ENCODE measurements around the gene SNU13. TPM values are rescaled to one million over a fixed set of nuclear protein-coding genes. Genes with fewer than 3 reads are reported as not detected.

The SNU13 gene
- total RNA-seq, 1 experiment from 2014 or later, result 203 TPM

GRCh38 chr22:41713004-41713403 is 24.3 kb upstream of the SNU13 start:
- H3K27me3 ChIP-seq (ENCODE audit: insufficient read depth, low read length), result no peaks in the 10 kb centered on the region
- H3K23ac ChIP-seq (ENCODE audit: insufficient read length, low read depth, low read length), result no peak overlapping the region
- no peaks in the 10 kb centered on the region for H3K4me1 ChIP-seq (ENCODE audit: insufficient read depth, low read length)
- H3K4ac ChIP-seq (ENCODE audit: low read depth, low read length), result no peak overlapping the region
- H3K14ac ChIP-seq (ENCODE audit: insufficient read depth, low read length), result no peak overlapping the region
- no peak overlapping the region for H4K5ac ChIP-seq (ENCODE audit: insufficient read length, low read depth, low read length)
- H2AFZ ChIP-seq (ENCODE audit: low read length), result no peak overlapping the region
- no peaks in the 10 kb centered on the region for H3K79me2 ChIP-seq (ENCODE audit: insufficient read depth, low read length)
- H3K27ac ChIP-seq (ENCODE audit: insufficient read length, low read depth, low read length), result no peak overlapping the region
- H2BK15ac ChIP-seq (ENCODE audit: low read depth, low read length), result no peak overlapping the region
- Mint-ChIP-seq H3K4me3 (no peak overlapping the region), H3K4me1 (no peaks in the 10 kb centered on the region), H3K27me3 (ENCODE audit: low read depth) (peaks cover 12% of the 10 kb centered on the region), H3K27ac (no peak overlapping the region), H3K9me3 (no peaks in the 10 kb centered on the region), H3K36me3 (ENCODE audit: insufficient read depth in 1 of 3, low read depth in 3 of 3) (no peaks in the 10 kb centered on the region)
- H3K79me1 ChIP-seq (ENCODE audit: insufficient read depth, low read depth, low read length, poor library complexity, severe bottlenecking), result no peaks in the 10 kb centered on the region
- no peak overlapping the region for H2BK12ac ChIP-seq (ENCODE audit: insufficient read length, low read depth, low read length)
- no peak overlapping the region for H3K4me2 ChIP-seq (ENCODE audit: insufficient read depth, insufficient read length, low read length)
- no peak for DNase-seq
- H3K23me2 ChIP-seq (ENCODE audit: insufficient read length, low read depth, low read length, poor library complexity, severe bottlenecking), result no peaks in the 10 kb centered on the region
- H2AK5ac ChIP-seq (ENCODE audit: insufficient read length, low read length), result no peak overlapping the region
- no peak overlapping the region for H3K56ac ChIP-seq (ENCODE audit: insufficient read length, low read depth, low read length)
- no peak overlapping the region for H3T11ph ChIP-seq (ENCODE audit: low read length)
- no peaks in the 10 kb centered on the region for H3K9me3 ChIP-seq (ENCODE audit: control insufficient read depth, low read depth, low read length)
- H2BK120ac ChIP-seq (ENCODE audit: low read depth, low read length, poor library complexity, severe bottlenecking), result no peak overlapping the region
- H3K9ac ChIP-seq (ENCODE audit: extremely low read depth, insufficient read length, low read length), result no peak overlapping the region
- no peak overlapping the region for H2BK5ac ChIP-seq (ENCODE audit: insufficient read length, low read length)
- no CpG with 5 or more reads among the region's 9 CpGs for WGBS (ENCODE audit: extremely low coverage, insufficient read length, low lambda C conversion rate)
- H4K91ac ChIP-seq (ENCODE audit: insufficient read length, low read depth, low read length), result no peak overlapping the region
- H3K18ac ChIP-seq (ENCODE audit: insufficient read length, low read depth, low read length), result no peak overlapping the region
- H2BK20ac ChIP-seq (ENCODE audit: low read depth, low read length, poor library complexity, severe bottlenecking), result no peak overlapping the region
- H4K8ac ChIP-seq (replicated peaks; ENCODE audit: insufficient read length, low read depth, low read length), result no peak overlapping the region
- H4K20me1 ChIP-seq (ENCODE audit: control insufficient read depth, insufficient read depth, insufficient read length), result no peaks in the 10 kb centered on the region
- TF ChIP-seq, protein P1, sequence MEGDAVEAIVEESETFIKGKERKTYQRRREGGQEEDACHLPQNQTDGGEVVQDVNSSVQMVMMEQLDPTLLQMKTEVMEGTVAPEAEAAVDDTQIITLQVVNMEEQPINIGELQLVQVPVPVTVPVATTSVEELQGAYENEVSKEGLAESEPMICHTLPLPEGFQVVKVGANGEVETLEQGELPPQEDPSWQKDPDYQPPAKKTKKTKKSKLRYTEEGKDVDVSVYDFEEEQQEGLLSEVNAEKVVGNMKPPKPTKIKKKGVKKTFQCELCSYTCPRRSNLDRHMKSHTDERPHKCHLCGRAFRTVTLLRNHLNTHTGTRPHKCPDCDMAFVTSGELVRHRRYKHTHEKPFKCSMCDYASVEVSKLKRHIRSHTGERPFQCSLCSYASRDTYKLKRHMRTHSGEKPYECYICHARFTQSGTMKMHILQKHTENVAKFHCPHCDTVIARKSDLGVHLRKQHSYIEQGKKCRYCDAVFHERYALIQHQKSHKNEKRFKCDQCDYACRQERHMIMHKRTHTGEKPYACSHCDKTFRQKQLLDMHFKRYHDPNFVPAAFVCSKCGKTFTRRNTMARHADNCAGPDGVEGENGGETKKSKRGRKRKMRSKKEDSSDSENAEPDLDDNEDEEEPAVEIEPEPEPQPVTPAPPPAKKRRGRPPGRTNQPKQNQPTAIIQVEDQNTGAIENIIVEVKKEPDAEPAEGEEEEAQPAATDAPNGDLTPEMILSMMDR (conservative IDR thresholded peaks at IDR 0.05), result no peak

All from H9 (cell line).